ENCODE results near the gene RCOR3.
A peak's percentile ranks its signal among the peaks of the same experiment; 100 is the strongest.
"Not testable (repeated sequence)": the region's sequence is repeated elsewhere in the genome, so short reads cannot be mapped to it uniquely, and the experiment has no call there.

Gene RCOR3

GRCh38 chr1:211260141-211261107, 1.3 kb downstream of the RCOR3 start:
- peak; percentile 84 for DNase-seq (ENCODE audit: low read depth, low spot score)

DNA sequence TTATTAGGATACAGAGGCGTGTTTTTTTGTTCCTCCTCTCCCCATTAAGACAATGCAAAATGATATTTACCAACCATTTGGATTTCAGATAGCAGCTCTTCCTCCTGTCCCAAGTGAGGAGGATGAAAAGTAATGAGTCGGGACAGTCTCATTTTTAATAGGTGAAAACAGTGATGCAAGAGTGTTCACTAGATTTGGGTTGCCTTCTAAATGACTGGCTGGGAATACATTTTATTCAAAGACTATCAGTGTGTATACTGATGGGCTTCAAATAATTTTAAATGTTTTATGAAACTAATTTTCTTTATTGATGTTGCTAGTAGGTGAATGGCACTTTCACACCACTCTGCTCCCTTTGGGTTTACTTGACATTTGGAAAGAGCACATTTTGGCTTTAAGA, 2.1 kb downstream of the RCOR3 start:
- DNase-seq (ENCODE audit: low read depth, low spot score), result no peak

- DNase-seq (ENCODE audit: low read depth, low spot score), result not testable (repeated sequence)
Observed at GRCh38 chr1:211263022-211263421, 3.9 kb downstream of the RCOR3 start.

DNA sequence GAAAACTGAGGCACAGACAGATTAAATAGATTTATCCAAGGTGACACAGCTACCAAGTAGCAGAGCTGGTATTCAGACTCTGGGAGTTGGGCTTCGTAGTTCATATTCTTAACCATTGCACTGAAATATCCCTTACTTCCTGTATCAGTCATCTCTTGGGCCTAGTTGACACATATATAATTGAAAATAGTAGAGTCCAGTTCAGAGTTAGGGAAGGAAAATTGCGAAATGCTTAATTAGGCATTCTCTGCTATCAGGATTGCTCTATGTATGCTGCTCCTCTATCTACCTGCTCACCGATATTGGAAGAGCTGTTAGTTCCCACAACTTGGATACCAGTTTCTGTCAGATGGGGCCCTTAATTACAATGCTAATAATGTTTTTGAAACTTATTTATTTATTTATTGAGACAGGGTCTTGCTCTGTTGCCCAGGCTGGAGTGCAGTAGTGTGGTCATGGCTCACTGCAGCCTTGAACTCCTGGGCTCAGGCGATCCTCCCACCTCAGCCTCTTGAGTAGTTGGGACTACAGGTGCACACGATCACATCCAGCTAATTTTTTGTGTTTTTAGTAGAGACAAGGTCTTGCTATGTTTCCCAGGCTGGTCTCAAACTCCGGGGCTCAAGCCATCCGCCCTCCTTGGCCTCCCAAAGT, 8.2 kb downstream of the RCOR3 start:
- DNase-seq (ENCODE audit: low read depth, low spot score), result no peak

GRCh38 chr1:211279340-211279739, 20.2 kb downstream of the RCOR3 start:
- no peak for DNase-seq (ENCODE audit: low read depth, low spot score)

GRCh38 chr1:211280910-211281309, 21.7 kb downstream of the RCOR3 start:
- DNase-seq (ENCODE audit: low read depth, low spot score), result no peak

GRCh38 chr1:211281320-211282022, 22.3 kb downstream of the RCOR3 start:
- DNase-seq (ENCODE audit: low read depth, low spot score), result no peak

- no peak for DNase-seq (ENCODE audit: low read depth, low spot score)
Observed at GRCh38 chr1:211282023-211282373, 22.8 kb downstream of the RCOR3 start.

DNA sequence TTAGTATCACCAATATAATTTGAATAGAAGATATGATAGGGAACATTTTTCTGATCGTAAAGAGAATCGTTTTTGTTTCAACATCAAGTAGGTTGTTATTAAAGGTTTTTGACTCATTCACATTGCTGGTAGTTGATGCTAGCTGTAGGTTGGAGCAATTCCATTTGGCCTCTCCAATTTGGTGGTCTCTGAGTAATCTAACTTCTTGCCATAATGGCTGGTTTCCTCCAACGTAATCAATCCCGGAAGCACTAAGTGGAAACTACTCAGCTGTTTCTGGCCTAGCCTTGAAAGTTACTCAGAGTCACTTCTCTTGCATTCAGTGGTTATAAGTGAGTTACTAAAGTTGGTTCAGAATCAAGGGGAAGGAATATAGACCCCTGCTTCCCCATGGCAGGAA, 26.0 kb downstream of the RCOR3 start:
- DNase-seq (ENCODE audit: low read depth, low spot score), result no peak

- no peak for DNase-seq (ENCODE audit: low read depth, low spot score)
Observed at GRCh38 chr1:211287218-211287617, 28.1 kb downstream of the RCOR3 start.

DNA sequence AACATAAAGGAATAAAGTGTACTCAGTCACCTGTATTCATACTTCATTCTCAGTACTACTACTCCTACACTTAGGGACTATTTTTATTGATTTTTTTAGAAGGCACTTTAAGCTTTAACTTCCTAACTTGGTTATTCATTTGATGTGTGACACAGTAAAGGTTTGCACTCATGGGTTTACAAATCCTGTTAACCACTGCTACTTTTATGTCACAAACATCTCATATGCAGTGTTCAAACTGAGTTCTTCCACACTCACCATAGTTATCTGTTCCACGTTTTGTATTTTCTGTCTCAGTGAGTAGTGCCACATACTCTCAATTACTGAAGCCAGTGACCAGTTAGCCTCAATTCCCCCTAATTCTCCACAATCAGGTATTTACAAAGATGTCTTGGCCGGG, 33.2 kb downstream of the RCOR3 start:
- DNase-seq (ENCODE audit: low read depth, low spot score), result no peak

- no peak for DNase-seq (ENCODE audit: low read depth, low spot score)
Observed at GRCh38 chr1:211296396-211296795, 37.2 kb downstream of the RCOR3 start.

- DNase-seq (ENCODE audit: low read depth, low spot score), result no peak
Observed at GRCh38 chr1:211305044-211305443, 45.9 kb downstream of the RCOR3 start.

- DNase-seq (ENCODE audit: low read depth, low spot score), result no peak
Observed at GRCh38 chr1:211309617-211310016, 50.5 kb downstream of the RCOR3 start.

DNA sequence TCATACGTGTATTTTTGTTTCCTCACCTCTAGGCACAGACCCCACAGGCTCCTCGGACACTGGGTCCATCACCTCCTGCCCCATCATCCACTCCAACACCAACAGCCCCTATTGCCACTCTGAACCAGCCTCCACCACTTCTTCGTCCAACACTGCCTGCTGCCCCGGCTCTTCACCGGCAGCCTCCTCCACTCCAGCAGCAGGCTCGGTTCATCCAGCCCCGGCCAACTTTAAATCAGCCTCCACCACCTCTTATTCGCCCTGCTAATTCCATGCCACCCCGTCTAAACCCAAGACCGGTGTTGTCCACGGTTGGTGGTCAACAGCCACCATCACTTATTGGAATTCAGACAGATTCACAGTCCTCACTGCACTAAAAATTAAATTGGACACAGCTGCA, 54.2 kb downstream of the RCOR3 start:
- DNase-seq (ENCODE audit: low read depth, low spot score), result no peak

DNA sequence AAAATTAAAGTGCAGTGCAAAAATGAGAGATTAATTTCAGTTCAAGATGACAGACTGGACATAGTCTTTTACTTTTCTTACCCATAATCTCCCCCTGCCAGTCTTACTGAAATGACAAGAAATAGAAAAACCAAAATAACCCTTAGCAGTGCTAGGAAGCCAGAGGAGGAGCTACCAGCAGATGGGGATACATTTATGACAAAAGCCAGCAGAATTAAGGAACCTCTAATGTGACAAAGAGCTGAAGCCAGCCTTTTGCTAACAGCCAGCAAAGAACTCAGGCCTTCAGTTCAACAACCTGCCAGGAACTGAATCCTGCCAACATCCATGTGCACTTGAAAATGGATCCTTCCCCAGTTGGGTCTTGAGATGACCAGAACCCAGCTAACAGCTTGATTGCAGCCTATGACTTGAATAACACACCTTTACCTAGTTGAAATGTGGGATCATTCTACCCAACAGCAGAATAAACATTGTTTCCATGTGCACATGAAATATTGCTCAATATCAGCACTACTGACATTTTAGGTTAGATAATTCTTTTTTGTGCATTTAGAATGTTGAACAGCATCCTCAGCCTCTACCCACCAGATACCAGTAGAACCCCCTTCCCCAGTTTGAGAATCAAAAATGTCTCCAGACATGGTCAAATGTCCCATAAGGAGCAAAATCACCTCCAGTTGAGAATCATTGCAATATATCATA, 59.6 kb downstream of the RCOR3 start:
- no peak for DNase-seq (ENCODE audit: low read depth, low spot score)

DNA sequence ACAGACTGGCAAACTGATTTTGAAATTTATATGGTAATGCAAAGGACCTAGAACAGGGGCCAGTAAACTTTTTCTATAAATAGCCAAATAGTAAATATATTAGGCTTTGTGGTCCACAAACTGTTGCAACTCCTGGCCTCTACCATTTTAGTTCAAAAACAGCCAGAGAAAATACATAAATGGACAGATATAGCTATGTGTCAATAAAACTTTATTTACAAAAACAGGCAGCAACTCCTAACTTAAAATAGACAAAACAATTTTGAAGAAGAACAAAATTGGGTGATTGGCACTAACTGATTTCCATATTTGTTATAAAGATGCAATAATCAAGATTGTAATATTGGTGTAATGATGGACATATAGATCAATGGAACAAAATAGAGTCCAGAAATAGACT, 60.7 kb downstream of the RCOR3 start:
- DNase-seq (ENCODE audit: low read depth, low spot score), result no peak

GRCh38 chr1:211320980-211321379, 61.8 kb downstream of the RCOR3 start:
- DNase-seq (ENCODE audit: low read depth, low spot score), result no peak

DNA sequence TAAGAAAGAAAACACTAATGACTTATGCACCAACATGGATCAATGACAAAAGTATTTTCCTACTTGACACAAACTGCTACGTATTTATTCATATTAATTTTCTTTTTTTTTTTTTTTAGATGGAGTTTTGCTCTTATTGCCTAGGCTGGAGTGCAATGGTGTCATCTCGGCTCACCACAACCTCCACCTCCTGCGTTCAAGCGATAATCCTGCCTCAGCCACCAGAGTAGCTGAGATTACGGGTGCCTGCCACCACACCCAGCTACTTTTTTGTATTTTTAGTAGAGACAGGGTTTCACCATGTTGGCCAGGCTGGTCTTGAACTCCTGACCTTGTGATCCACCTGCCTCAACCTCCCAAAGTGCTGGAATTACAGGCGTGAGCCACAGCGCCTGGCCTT, 62.5 kb downstream of the RCOR3 start:
- not testable (repeated sequence) for DNase-seq (ENCODE audit: low read depth, low spot score)

DNA sequence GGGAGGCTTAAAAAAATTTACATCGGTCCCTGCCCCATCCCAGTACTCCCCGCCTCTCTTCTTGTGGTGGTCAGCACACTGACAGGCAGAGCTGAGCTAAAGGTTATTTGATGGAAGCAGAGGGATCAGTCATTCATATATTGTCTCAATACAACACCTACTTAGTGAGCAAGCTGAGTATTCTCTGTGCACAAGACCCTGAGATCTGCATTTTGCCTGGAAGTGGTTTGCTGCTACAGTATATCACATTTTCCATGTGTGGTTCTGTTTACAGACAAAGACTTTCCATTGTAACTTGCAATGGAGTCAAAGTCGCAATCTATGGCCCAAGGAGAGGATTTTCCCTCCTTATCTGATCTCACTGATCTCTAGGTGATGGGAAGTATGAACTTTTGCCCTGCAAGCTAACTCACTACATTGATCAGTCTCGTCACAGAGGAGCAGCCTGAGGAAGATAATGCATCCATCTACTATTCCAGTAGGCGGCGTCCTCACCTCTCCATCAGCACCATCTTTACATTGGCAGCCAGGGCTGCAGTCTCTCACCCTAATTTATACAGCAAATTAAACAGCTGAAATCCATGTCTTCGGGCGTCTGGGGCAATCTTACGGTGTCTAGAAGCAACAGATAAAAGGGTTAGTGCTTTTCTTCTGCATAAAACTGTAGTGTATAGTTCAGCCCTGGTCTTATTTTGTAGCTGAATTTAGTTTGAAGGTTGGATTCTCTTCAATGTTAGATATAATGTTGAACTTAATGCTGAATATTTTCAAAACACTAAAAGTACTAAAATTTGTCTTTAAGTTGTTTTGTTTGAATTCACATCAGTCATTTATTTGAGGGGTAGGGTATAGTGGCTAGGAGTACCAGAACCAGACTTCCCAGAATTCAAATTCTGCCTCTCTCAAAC, 64.2 kb downstream of the RCOR3 start:
- DNase-seq (ENCODE audit: low read depth, low spot score), result peak; percentile 70

Data from ELF-1 (cell line).